KOPT-K1 (cell line): ENCODE results near the gene FAM210A.
A peak's percentile ranks its signal among the peaks of the same experiment; 100 is the strongest.

Experiments
- H3K27ac ChIP-seq: fragments of 200-600 bp; sonication (generic); 2 replicates; pipeline ENCODE4 v1.5.1; 2016; ENCODE audit warnings: antibody characterized with exemption, mild to moderate bottlenecking, low read depth, low read length; ENCODE audit not compliant: poor library complexity, severe bottlenecking
- H3K36me3 ChIP-seq: fragments of 200-600 bp; sonication (generic); 2 replicates; pipeline ENCODE4 v1.5.1; 2017; ENCODE audit warnings: antibody characterized with exemption, mild to moderate bottlenecking, low read length, moderate library complexity; ENCODE audit not compliant: insufficient read depth
- H3K9me3 ChIP-seq: fragments of 200-600 bp; sonication (generic); 2 replicates; pipeline ENCODE4 v1.5.1; 2017; ENCODE audit warnings: antibody characterized with exemption, low read length, mild to moderate bottlenecking; ENCODE audit not compliant: insufficient read depth, poor library complexity, severe bottlenecking

The FAM210A gene

GRCh38 chr18:13642440-13642827, 83.9 kb downstream of the FAM210A start:
- peaks cover 96% of the 10 kb centered on the region for H3K36me3 ChIP-seq
- H3K9me3 ChIP-seq = no peaks in the 10 kb centered on the region
- H3K27ac ChIP-seq = no peak overlapping the region

- Histone ChIP-seq H3K9me3 (no peaks in the 10 kb centered on the region), H3K27ac (no peak overlapping the region), H3K36me3 (peaks cover 96% of the 10 kb centered on the region)
Observed at GRCh38 chr18:13641551-13642439, 84.6 kb downstream of the FAM210A start.

- H3K36me3 ChIP-seq = peaks cover 94% of the 10 kb centered on the region
- H3K9me3 ChIP-seq = no peaks in the 10 kb centered on the region
- H3K27ac ChIP-seq = no peak overlapping the region
Observed at GRCh38 chr18:13640266-13640860, 86.0 kb downstream of the FAM210A start.

- Histone ChIP-seq H3K27ac (no peak overlapping the region), H3K9me3 (peaks cover under 1% of the 10 kb centered on the region), H3K36me3 (peaks cover 94% of the 10 kb centered on the region)
Observed at GRCh38 chr18:13638719-13639595, 87.4 kb downstream of the FAM210A start.

GRCh38 chr18:13635046-13635445, 91.3 kb downstream of the FAM210A start:
- Histone ChIP-seq H3K9me3 (peaks cover 34% of the 10 kb centered on the region), H3K36me3 (peaks cover 94% of the 10 kb centered on the region)

GRCh38 chr18:13633700-13634099, 92.7 kb downstream of the FAM210A start:
- Histone ChIP-seq H3K9me3 (peaks cover 34% of the 10 kb centered on the region), H3K36me3 (peaks cover 96% of the 10 kb centered on the region)

More at GRCh38 chr18:13635046-13635445, 91.3 kb downstream of the FAM210A start:
- H3K27ac ChIP-seq = no peak overlapping the region

GRCh38 chr18:13630716-13631268, 95.6 kb downstream of the FAM210A start:
- H3K36me3 ChIP-seq = peaks cover 99% of the 10 kb centered on the region
- H3K9me3 ChIP-seq = peaks cover 34% of the 10 kb centered on the region
- H3K27ac ChIP-seq = no peak overlapping the region

More at GRCh38 chr18:13633700-13634099, 92.7 kb downstream of the FAM210A start:
- H3K27ac ChIP-seq = no peak overlapping the region

- peaks cover 34% of the 10 kb centered on the region for H3K9me3 ChIP-seq
- H3K27ac ChIP-seq = peak overlapping the region; percentile 45
- peaks cover 98% of the 10 kb centered on the region for H3K36me3 ChIP-seq
Observed at GRCh38 chr18:13629841-13630715, 96.3 kb downstream of the FAM210A start.

GRCh38 chr18:13628211-13628610, 98.1 kb downstream of the FAM210A start:
- peak overlapping the region; percentile 45 for H3K27ac ChIP-seq
- peaks cover 27% of the 10 kb centered on the region for H3K9me3 ChIP-seq
- peaks cover 98% of the 10 kb centered on the region for H3K36me3 ChIP-seq

- peaks cover 21% of the 10 kb centered on the region for H3K9me3 ChIP-seq
- H3K27ac ChIP-seq = peak overlapping the region; percentile 45
- peaks cover 98% of the 10 kb centered on the region for H3K36me3 ChIP-seq
Observed at GRCh38 chr18:13627639-13628038, 98.7 kb downstream of the FAM210A start.

- Histone ChIP-seq H3K9me3 (peaks cover 10% of the 10 kb centered on the region), H3K36me3 (peaks cover 98% of the 10 kb centered on the region), H3K27ac (peak overlapping the region; percentile 47)
Observed at GRCh38 chr18:13626544-13626908, 99.8 kb downstream of the FAM210A start.

- Histone ChIP-seq H3K27ac (peak overlapping the region; percentile 47), H3K9me3 (peaks cover 4% of the 10 kb centered on the region), H3K36me3 (peaks cover 98% of the 10 kb centered on the region)
Observed at GRCh38 chr18:13625843-13626543, 100.4 kb downstream of the FAM210A start.

GRCh38 chr18:13625355-13625754, 101.0 kb downstream of the FAM210A start:
- peak overlapping the region; percentile 29 for H3K27ac ChIP-seq

More at GRCh38 chr18:13625355-13625754, 101.0 kb downstream of the FAM210A start:
- Histone ChIP-seq H3K9me3 (no peaks in the 10 kb centered on the region), H3K36me3 (peaks cover 98% of the 10 kb centered on the region)
